Neural cell (in vitro differentiated cells): ENCODE data around the gene MFRP. TPM values are rescaled to one million over a fixed set of nuclear protein-coding genes. Genes with fewer than 3 reads are reported as not detected.

ENCODE experiments used
- H2AFZ ChIP-seq: fragments of 200-600, 300-800 bp; sonication (generic), shearing (Covaris generic); 2 replicates; pipeline ENCODE4 v1.6.0; 2014; ENCODE audit warnings: low read depth, mild to moderate bottlenecking, antibody characterized with exemption, low read length, moderate library complexity
- H3F3A ChIP-seq: fragments of 200-600 bp; shearing (Covaris generic); 2 replicates; pipeline ENCODE4 v1.6.1; 2016; ENCODE audit warnings: mild to moderate bottlenecking, moderate library complexity, mixed read lengths, antibody characterized with exemption, low read length; ENCODE audit not compliant: insufficient read depth, poor library complexity, severe bottlenecking
- H3K27ac ChIP-seq: fragments of 200-600, 300-800 bp; sonication (generic), shearing (Covaris generic); 2 replicates; pipeline ENCODE4 v1.5.1; 2014; ENCODE audit warnings: mild to moderate bottlenecking, low read length, moderate library complexity
- H3K27me3 ChIP-seq: fragments of 300-800, 200-600 bp; sonication (generic), shearing (Covaris generic); 2 replicates; pipeline ENCODE4 v1.6.0; 2014; ENCODE audit warnings: mild to moderate bottlenecking, low read depth, low read length, moderate library complexity; ENCODE audit not compliant: insufficient read depth
- H3K36me3 ChIP-seq: fragments of 300-800, 200-600 bp; sonication (generic), shearing (Covaris generic); 2 replicates; pipeline ENCODE4 v1.5.1; 2014; ENCODE audit warnings: mild to moderate bottlenecking, antibody characterized with exemption, low read length, moderate library complexity; ENCODE audit not compliant: insufficient read depth
- H3K4me2 ChIP-seq: fragments of 300-800, 200-600 bp; sonication (generic), shearing (Covaris generic); 2 replicates; pipeline ENCODE4 v1.6.0; 2014; ENCODE audit warnings: mild to moderate bottlenecking, low read length
- H3K4me3 ChIP-seq: fragments of 300-800, 200-600 bp; sonication (generic), shearing (Covaris generic); 2 replicates; pipeline ENCODE4 v1.5.1; 2014; ENCODE audit warnings: mild to moderate bottlenecking, low read length, moderate library complexity
- H3K79me2 ChIP-seq: fragments of 200-600 bp; shearing (Covaris generic); replicated peaks from 2 replicates; pipeline ENCODE4 v1.6.0; 2014; ENCODE audit warnings: mild to moderate bottlenecking, low read length, moderate library complexity; ENCODE audit not compliant: insufficient read depth
- H3K9ac ChIP-seq: fragments of 300-800, 200-600 bp; sonication (generic), shearing (Covaris generic); 2 replicates; pipeline ENCODE4 v1.6.1; 2016; ENCODE audit warnings: mild to moderate bottlenecking, low read length, mixed read lengths
- H3K9me2 ChIP-seq: fragments of 200-600 bp; shearing (Covaris generic); 2 replicates; pipeline ENCODE4 v1.6.1; 2016; ENCODE audit warnings: mild to moderate bottlenecking, low read length, mixed read lengths; ENCODE audit not compliant: insufficient read depth
- H3K9me3 ChIP-seq: fragments of 200-600, 300-800 bp; sonication (generic), shearing (Covaris generic); 2 replicates; pipeline ENCODE4 v1.6.1; 2016; ENCODE audit warnings: mild to moderate bottlenecking, mixed run types, low read length, moderate library complexity, mixed read lengths
- H4K20me1 ChIP-seq: fragments of 200-600 bp; shearing (Covaris generic); 2 replicates; pipeline ENCODE4 v1.6.1; 2016; ENCODE audit warnings: mild to moderate bottlenecking, mixed run types; ENCODE audit not compliant: insufficient read depth
- CTCF ChIP-seq: fragments of 450-650 bp; IDR thresholded peaks from 2 replicates; pipeline ENCODE4 v1.5.1; 2014; ENCODE audit warnings: antibody characterized with exemption, mild to moderate bottlenecking, moderate library complexity; ENCODE audit not compliant: poor library complexity, severe bottlenecking
- EP300 ChIP-seq: fragments of 450-650 bp; conservative IDR thresholded peaks from 2 replicates; pipeline ENCODE4 v1.6.1; 2014; ENCODE audit warnings: antibody characterized with exemption, mild to moderate bottlenecking, moderate library complexity; ENCODE audit not compliant: poor library complexity, severe bottlenecking
- EZH2 ChIP-seq: fragments of 200-600, 300-800 bp; shearing (Covaris generic), sonication (generic); IDR thresholded peaks from 2 replicates; pipeline ENCODE4 v1.6.1; 2014; ENCODE audit warnings: antibody characterized with exemption, low read length, borderline replicate concordance, mild to moderate bottlenecking; ENCODE audit not compliant: insufficient read depth, poor library complexity, severe bottlenecking
- MXI1 ChIP-seq: fragments of 450-650 bp; conservative IDR thresholded peaks from 2 replicates; pipeline ENCODE4 v1.6.1; 2014; ENCODE audit warnings: antibody characterized with exemption, mild to moderate bottlenecking; ENCODE audit not compliant: poor library complexity, severe bottlenecking
- POLR2AphosphoS5 ChIP-seq: IDR thresholded peaks from 2 replicates; pipeline ENCODE4 v1.6.1; 2012
- RAD21 ChIP-seq: fragments of 450-650 bp; conservative IDR thresholded peaks from 2 replicates; pipeline ENCODE4 v1.6.1; 2014; ENCODE audit warnings: antibody characterized with exemption, mild to moderate bottlenecking, moderate library complexity
- REST ChIP-seq: IDR thresholded peaks from 2 replicates; pipeline ENCODE4 v1.6.1; 2012; ENCODE audit warnings: borderline replicate concordance
- SMC3 ChIP-seq: fragments of 450-650 bp; conservative IDR thresholded peaks from 2 replicates; pipeline ENCODE4 v1.6.1; 2014; ENCODE audit warnings: antibody characterized with exemption, mild to moderate bottlenecking, moderate library complexity; ENCODE audit not compliant: poor library complexity
- TAF1 ChIP-seq: IDR thresholded peaks from 2 replicates; pipeline ENCODE4 v1.6.1; 2012; ENCODE audit warnings: low read depth
- polyA plus RNA-seq: library from polyadenylated mRNA; depleted of rRNA; stranded (reverse); fragments of >200 nt; gene quantifications from 2 replicates; pipeline ENCODE4 v1.2.3, GENCODE V29; 2014

Gene MFRP
- polyA plus RNA-seq, 1 donor from 2014 or later: not detected

- Histone ChIP-seq H3F3A (no peaks in the 10 kb centered on the region), H3K4me3 (peak overlapping the region; percentile 40), H3K9me2 (no peaks in the 10 kb centered on the region), H3K27ac (no peak overlapping the region), H2AFZ (no peak overlapping the region), H3K27me3 (peaks cover 36% of the 10 kb centered on the region), H3K4me2 (no peak overlapping the region), H3K36me3 (no peaks in the 10 kb centered on the region), H3K79me2 (peaks cover 6% of the 10 kb centered on the region), H3K9ac (peak overlapping the region; percentile 34), H4K20me1 (no peaks in the 10 kb centered on the region), H3K9me3 (no peaks in the 10 kb centered on the region)
- TF ChIP-seq MXI1: no peak
- peak; percentile 82 for TF ChIP-seq SMC3
- TF ChIP-seq REST: no peak
- TF ChIP-seq CTCF: peak; percentile 90
- peak; percentile 82 for TF ChIP-seq RAD21
Observed at GRCh38 chr11:119338318-119338890, 8.1 kb downstream of the MFRP start.

GRCh38 chr11:119337581-119338317, 8.8 kb downstream of the MFRP start:
- peak overlapping the region; percentile 29 for H3K9ac ChIP-seq
- no peak overlapping the region for H3K27ac ChIP-seq

More at GRCh38 chr11:119337581-119338317, 8.8 kb downstream of the MFRP start:
- H4K20me1 ChIP-seq: no peaks in the 10 kb centered on the region
- H3K4me2 ChIP-seq: no peak overlapping the region
- H3K36me3 ChIP-seq: no peaks in the 10 kb centered on the region
- no peaks in the 10 kb centered on the region for H3K9me2 ChIP-seq
- no peak for TF ChIP-seq REST
- no peak for TF ChIP-seq TAF1
- no peak for TF ChIP-seq EP300
- no peak for TF ChIP-seq CTCF
- no peak for TF ChIP-seq RAD21
- TF ChIP-seq EZH2: no peak
- TF ChIP-seq POLR2AphosphoS5: no peak
- TF ChIP-seq MXI1: no peak
- TF ChIP-seq SMC3: no peak
- peaks cover 36% of the 10 kb centered on the region for H3K27me3 ChIP-seq
- H3K9me3 ChIP-seq: no peaks in the 10 kb centered on the region
- H3K79me2 ChIP-seq: peaks cover 6% of the 10 kb centered on the region
- no peak overlapping the region for H2AFZ ChIP-seq
- H3F3A ChIP-seq: no peaks in the 10 kb centered on the region
- peak overlapping the region; percentile 40 for H3K4me3 ChIP-seq
